ENCODE measurements around the gene TLE1.

Gene TLE1

GRCh38 chr9:81676395-81676794 lies 13.0 kb downstream of the TLE1 start:
- in situ Hi-C loops (cut with HindIII; ENCODE audit: low pct_ligation_motif_present, low sequenced_read_pairs): no loop called here
- no peak for DNase-seq
- no peaks in the 10 kb centered on the region for H3K36me3 ChIP-seq (replicated peaks)
- H3K27me3 ChIP-seq (replicated peaks): no peaks in the 10 kb centered on the region
- no peak overlapping the region for H3K27ac ChIP-seq
- no peak overlapping the region for H3K4me3 ChIP-seq (ENCODE audit: low read depth, low read length)
- TF ChIP-seq, protein P1, sequence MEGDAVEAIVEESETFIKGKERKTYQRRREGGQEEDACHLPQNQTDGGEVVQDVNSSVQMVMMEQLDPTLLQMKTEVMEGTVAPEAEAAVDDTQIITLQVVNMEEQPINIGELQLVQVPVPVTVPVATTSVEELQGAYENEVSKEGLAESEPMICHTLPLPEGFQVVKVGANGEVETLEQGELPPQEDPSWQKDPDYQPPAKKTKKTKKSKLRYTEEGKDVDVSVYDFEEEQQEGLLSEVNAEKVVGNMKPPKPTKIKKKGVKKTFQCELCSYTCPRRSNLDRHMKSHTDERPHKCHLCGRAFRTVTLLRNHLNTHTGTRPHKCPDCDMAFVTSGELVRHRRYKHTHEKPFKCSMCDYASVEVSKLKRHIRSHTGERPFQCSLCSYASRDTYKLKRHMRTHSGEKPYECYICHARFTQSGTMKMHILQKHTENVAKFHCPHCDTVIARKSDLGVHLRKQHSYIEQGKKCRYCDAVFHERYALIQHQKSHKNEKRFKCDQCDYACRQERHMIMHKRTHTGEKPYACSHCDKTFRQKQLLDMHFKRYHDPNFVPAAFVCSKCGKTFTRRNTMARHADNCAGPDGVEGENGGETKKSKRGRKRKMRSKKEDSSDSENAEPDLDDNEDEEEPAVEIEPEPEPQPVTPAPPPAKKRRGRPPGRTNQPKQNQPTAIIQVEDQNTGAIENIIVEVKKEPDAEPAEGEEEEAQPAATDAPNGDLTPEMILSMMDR (IDR thresholded peaks at IDR 0.05; ENCODE audit: low read depth, low read length, missing control alignments): no peak

DNA sequence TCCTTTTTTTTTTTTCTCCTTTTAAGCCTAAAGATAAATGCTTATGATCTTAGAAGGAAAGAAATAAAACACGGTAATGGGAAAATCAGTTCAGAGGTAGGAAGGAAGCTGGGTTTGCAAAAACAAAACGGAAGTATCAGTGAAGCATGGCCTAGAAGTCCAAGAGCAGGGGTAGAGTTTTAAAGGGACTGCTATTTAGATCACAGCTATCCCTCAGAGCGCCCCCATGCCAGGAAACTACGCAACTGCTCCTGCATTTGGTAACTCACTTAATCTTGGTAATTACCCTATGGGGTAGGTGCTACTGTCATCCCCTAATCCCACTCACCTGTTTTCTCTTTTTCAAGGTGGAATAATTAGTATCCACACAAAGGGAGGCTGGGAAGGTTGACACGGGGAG lies 16.0 kb downstream of the TLE1 start:
- in situ Hi-C loops (cut with HindIII; ENCODE audit: low pct_ligation_motif_present, low sequenced_read_pairs): no loop called here
- no peak overlapping the region for H3K4me3 ChIP-seq (ENCODE audit: low read depth, low read length)
- H3K27ac ChIP-seq: no peak overlapping the region
- TF ChIP-seq, protein P1 (IDR thresholded peaks at IDR 0.05; ENCODE audit: low read depth, low read length, missing control alignments): no peak
- H3K36me3 ChIP-seq (replicated peaks): no peaks in the 10 kb centered on the region
- DNase-seq: no peak
- H3K27me3 ChIP-seq (replicated peaks): no peaks in the 10 kb centered on the region

- Histone ChIP-seq H3K36me3 (replicated peaks) (no peaks in the 10 kb centered on the region), H3K4me3 (ENCODE audit: low read depth, low read length) (no peak overlapping the region), H3K27me3 (replicated peaks) (no peaks in the 10 kb centered on the region), H3K27ac (no peak overlapping the region)
- DNase-seq: no peak
- in situ Hi-C loops (cut with HindIII; ENCODE audit: low pct_ligation_motif_present, low sequenced_read_pairs): no loop called here
- TF ChIP-seq, protein P1 (IDR thresholded peaks at IDR 0.05; ENCODE audit: low read depth, low read length, missing control alignments): no peak
Measured at GRCh38 chr9:81671880-81672280, 17.5 kb downstream of the TLE1 start.

DNA sequence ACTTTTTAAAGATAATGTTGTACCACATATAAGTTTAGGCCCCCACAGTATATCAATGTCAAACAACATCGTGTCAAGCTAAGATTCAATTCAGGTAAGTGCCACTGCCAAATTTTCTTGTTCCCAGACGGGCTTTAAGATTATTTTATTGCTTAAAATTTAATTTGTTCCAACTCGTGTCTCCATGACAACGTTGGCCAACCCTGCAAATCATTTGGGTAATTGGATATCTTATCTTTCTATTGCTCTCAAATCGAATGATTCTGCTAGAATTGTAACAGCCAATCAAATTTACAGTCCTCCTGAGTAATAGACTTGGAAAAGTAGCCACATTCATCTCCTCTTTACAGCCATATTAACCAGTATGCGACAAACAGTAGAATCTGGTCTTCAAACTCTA lies 19.5 kb downstream of the TLE1 start:
- DNase-seq: no peak
- in situ Hi-C loops (cut with HindIII; ENCODE audit: low pct_ligation_motif_present, low sequenced_read_pairs): no loop called here
- Histone ChIP-seq H3K36me3 (replicated peaks) (no peaks in the 10 kb centered on the region), H3K27me3 (replicated peaks) (no peaks in the 10 kb centered on the region), H3K27ac (no peak overlapping the region), H3K4me3 (ENCODE audit: low read depth, low read length) (no peak overlapping the region)
- TF ChIP-seq, protein P1 (IDR thresholded peaks at IDR 0.05; ENCODE audit: low read depth, low read length, missing control alignments): no peak

DNA sequence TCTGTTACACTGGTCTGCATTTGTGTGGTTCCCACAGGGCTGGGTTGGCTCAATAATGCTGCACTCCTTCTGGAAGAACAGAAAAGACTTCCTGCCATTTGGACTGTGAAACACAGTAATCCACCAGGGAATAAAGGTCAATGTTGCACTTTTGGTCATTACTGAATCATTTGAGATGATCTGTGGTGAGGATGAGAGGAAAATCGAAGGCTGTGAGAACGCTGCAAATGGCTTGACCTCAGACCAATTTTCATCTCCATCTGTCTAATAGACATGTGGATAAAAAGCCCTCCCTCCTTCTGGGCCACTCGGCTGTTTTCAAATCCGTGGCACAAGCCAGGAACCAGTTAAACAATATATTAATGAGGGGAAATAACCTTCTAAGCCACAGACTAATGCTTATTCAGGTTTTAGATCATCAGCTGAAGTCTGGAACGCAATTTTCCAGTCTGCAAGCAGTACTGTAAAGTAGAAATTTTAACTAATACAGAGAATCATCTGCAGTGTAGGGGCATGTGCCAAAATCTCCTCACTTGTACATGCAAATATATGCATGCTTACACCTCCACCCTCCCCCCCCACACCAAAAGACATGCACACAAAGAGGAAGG lies 20.2 kb downstream of the TLE1 start:
- Histone ChIP-seq H3K36me3 (replicated peaks) (no peaks in the 10 kb centered on the region), H3K4me3 (ENCODE audit: low read depth, low read length) (no peak overlapping the region), H3K27me3 (replicated peaks) (no peaks in the 10 kb centered on the region), H3K27ac (no peak overlapping the region)
- DNase-seq: no peak
- in situ Hi-C loops (cut with HindIII; ENCODE audit: low pct_ligation_motif_present, low sequenced_read_pairs): no loop called here
- TF ChIP-seq, protein P1 (IDR thresholded peaks at IDR 0.05; ENCODE audit: low read depth, low read length, missing control alignments): no peak

GRCh38 chr9:81666123-81666522 lies 23.2 kb downstream of the TLE1 start:
- Histone ChIP-seq H3K36me3 (replicated peaks) (no peaks in the 10 kb centered on the region), H3K4me3 (ENCODE audit: low read depth, low read length) (no peak overlapping the region), H3K27ac (no peak overlapping the region), H3K27me3 (replicated peaks) (no peaks in the 10 kb centered on the region)
- DNase-seq: no peak
- in situ Hi-C loops (cut with HindIII; ENCODE audit: low pct_ligation_motif_present, low sequenced_read_pairs): no loop called here
- TF ChIP-seq, protein P1 (IDR thresholded peaks at IDR 0.05; ENCODE audit: low read depth, low read length, missing control alignments): no peak

Data from brain microvascular endothelial cell (primary cell).